Femur (tissue), 1 donor: ENCODE measurements around the gene RBMS2.
"Not testable (repeated sequence)": the region's sequence is repeated elsewhere in the genome, so short reads cannot be mapped to it uniquely, and the experiment has no call there.

Experiments used
- DNase-seq: peaks from one replicate; pipeline ENCODE4 v3.0.0-alpha.2; 2017

RBMS2 gene

GRCh38 chr12:56517854-56518253, 3.8 kb upstream of the RBMS2 start:
- no peak for DNase-seq

GRCh38 chr12:56518570-56518969, 3.0 kb upstream of the RBMS2 start:
- DNase-seq, result no peak

GRCh38 chr12:56520048-56520447, 1.6 kb upstream of the RBMS2 start:
- no peak for DNase-seq

GRCh38 chr12:56520506-56520905, 1.1 kb upstream of the RBMS2 start:
- DNase-seq, result no peak

- no peak for DNase-seq
Observed at GRCh38 chr12:56521209-56521589, 421 bp upstream of the RBMS2 start.

- no peak for DNase-seq
Observed at GRCh38 chr12:56522411-56523193, 982 bp downstream of the RBMS2 start.

GRCh38 chr12:56528846-56529245, 7.2 kb downstream of the RBMS2 start:
- no peak for DNase-seq

GRCh38 chr12:56529656-56530055, 8.0 kb downstream of the RBMS2 start:
- no peak for DNase-seq

GRCh38 chr12:56530390-56531055, 8.9 kb downstream of the RBMS2 start:
- DNase-seq, result no peak

GRCh38 chr12:56537546-56537945, 15.9 kb downstream of the RBMS2 start:
- no peak for DNase-seq

GRCh38 chr12:56541631-56542030, 20.0 kb downstream of the RBMS2 start:
- DNase-seq, result no peak

GRCh38 chr12:56542164-56542563, 20.5 kb downstream of the RBMS2 start:
- DNase-seq, result no peak

- no peak for DNase-seq
Observed at GRCh38 chr12:56545023-56545604, 23.5 kb downstream of the RBMS2 start.

- DNase-seq, result no peak
Observed at GRCh38 chr12:56546680-56547079, 25.1 kb downstream of the RBMS2 start.

- DNase-seq, result no peak
Observed at GRCh38 chr12:56551070-56551469, 29.4 kb downstream of the RBMS2 start.

- peak; percentile 97 for DNase-seq
Observed at GRCh38 chr12:56565510-56566101, 44.0 kb downstream of the RBMS2 start.

GRCh38 chr12:56568146-56568545, 46.5 kb downstream of the RBMS2 start:
- DNase-seq, result no peak

GRCh38 chr12:56571121-56571520, 49.5 kb downstream of the RBMS2 start:
- peak; percentile 89 for DNase-seq

GRCh38 chr12:56572288-56572687, 50.7 kb downstream of the RBMS2 start:
- DNase-seq, result no peak

- DNase-seq, result no peak
Observed at GRCh38 chr12:56574210-56574609, 52.6 kb downstream of the RBMS2 start.

- DNase-seq, result not testable (repeated sequence)
Observed at GRCh38 chr12:56577248-56577647, 55.6 kb downstream of the RBMS2 start.

- DNase-seq, result no peak
Observed at GRCh38 chr12:56578983-56579546, 57.4 kb downstream of the RBMS2 start.

GRCh38 chr12:56581418-56582145, 60.0 kb downstream of the RBMS2 start:
- DNase-seq, result no peak
